ENCODE results near the gene HSD17B11.
"Not testable (repeated sequence)": the region's sequence is repeated elsewhere in the genome, so short reads cannot be mapped to it uniquely, and the experiment has no call there.

HSD17B11 gene

GRCh38 chr4:87405211-87405820, 14.3 kb upstream of the HSD17B11 start:
- no peak for DNase-seq

DNA sequence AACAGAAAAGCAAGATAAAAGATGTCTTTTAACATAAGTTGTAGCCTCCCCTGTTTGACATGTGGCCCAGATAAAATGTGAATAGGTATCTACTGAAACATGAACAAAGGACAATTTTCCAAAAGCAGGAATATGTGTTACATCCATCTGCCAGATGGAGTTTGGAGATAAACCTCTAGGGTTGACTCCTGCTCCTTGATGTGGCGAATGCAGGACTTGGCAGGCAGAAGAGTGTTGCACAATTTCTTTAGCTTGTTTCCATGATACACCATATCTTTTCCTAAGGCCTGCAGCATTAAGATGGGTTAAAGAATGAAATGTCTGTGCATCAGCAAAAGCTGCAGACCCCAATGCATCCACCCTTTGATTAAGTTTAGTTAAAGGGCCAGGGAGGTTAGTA, 12.7 kb upstream of the HSD17B11 start:
- DNase-seq, result not testable (repeated sequence)

- DNase-seq, result no peak
Measured at GRCh38 chr4:87399954-87400353, 9.0 kb upstream of the HSD17B11 start.

DNA sequence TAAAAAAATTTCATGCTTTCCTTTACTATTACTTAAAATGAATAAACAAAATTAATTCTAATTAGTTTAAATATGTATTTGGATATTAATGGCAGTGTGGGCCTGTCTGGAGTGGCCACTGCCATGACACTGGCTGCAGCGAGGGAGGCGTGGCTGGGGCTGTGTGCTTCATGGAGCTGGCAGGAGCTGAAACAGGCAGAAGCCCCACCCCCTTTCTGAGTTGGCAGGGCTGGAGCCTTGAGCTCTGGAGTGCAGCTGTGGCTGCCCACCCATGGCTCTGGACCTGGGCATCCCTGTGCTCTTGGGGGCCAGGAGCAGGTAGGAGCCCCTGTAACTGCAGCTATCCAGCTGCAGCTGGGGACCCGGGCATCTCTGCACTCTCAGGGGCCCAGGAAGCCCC, 8.2 kb upstream of the HSD17B11 start:
- DNase-seq, result no peak

DNA sequence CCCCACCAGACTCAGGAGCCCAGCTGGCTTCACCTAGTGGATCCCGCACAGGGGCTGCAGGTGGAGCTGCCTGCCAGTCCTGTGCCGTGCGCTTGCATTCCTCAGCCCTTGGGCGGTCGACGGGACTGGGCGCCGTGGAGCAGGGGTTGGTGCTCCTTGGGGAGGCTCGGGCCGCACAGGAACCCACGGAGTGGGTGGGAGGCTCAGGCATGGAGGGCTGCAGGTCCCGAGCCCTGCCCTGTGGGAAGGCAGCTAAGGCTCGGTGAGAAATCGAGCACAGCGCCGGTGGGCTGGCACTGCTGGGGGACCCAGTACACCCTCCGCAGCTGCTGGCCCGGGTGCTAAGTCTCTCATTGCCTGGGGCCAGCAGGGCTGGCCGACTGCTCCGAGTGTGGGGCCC, 4.9 kb upstream of the HSD17B11 start:
- DNase-seq, result not testable (repeated sequence)

DNA sequence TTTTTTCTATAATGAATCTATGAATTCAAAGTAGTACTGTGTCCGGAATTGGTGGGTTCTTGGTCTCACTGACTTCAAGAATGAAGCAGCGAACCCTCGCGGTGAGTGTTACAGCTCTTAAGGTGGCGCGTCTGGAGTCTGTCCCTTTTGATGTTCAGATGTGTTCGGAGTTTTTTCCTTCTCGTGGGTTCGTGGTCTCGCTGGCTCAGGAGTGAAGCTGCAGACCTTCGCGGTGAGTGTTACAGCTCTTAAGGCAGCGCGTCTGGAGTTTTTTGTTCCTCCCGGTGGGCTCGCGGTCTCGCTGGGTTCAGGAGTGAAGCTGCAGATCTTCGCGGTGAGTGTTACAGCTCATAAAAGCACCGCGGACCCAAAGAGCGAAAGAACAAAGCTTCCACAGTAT, 4.1 kb upstream of the HSD17B11 start:
- not testable (repeated sequence) for DNase-seq

DNA sequence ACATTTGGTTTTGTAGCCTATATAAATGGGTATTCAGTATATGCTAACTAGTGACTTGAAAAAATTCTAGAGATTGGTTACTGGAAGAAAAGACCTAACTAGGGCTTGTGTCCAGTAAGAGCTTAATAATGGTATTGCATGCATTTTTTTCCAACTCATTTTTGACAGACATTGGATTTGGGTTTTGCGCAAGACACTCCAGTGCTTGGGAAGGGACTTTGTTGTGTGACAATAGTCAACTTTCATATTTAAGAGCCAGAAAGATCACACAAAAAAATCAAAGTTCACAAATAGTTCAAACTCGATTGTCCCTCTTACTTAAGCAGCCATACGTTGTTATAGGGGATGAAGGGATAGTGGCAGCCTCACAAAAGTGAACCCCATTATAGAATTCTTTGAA, 1.2 kb upstream of the HSD17B11 start:
- no peak for DNase-seq

DNA sequence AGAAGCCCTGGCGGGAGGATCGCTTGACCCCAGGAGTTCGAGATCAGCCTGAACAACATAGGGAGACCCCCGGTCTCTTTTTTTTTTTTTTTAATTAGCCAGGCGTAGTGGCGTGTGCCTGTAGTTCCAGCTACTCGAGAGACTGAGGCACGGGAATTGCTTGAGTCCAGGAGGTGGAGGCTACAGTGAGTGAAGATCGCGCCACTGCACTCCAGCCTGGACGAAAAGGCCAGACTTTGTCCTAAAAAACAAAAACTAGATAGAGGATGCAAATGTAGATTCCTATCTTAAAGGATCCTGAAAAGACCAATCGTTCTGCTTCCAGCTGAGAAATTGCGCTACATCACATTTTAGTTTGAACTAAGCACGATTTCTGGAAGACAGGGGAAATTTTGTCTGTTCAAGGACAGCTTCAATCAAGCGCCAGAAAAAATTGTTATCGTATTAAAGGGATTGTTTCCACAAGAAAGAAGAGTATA, 627 bp upstream of the HSD17B11 start:
- no peak for DNase-seq

GRCh38 chr4:87390551-87390890, 467 bp downstream of the HSD17B11 start:
- peak in 1 of 2 experiments; percentile 18 for DNase-seq

GRCh38 chr4:87390055-87390454, 933 bp downstream of the HSD17B11 start:
- DNase-seq, result not testable (repeated sequence)

DNA sequence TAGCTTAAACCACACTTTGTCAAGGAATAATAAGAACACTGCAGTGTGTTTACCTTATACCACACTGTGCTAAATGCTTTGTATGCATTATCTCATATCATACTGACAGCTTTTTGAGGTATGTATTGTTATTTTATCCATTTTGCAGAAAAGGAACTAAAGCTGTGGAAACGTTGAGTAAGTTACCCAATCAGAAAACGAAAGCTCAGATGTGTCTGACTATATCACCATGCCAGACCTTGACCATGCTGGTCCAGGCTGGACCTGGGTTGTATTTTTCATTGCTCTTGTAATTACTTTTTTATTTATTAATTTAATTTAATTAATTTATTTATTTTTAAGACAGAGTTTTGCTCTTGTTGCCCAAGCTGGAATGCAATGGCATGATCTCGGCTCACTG, 2.1 kb downstream of the HSD17B11 start:
- DNase-seq, result no peak

DNA sequence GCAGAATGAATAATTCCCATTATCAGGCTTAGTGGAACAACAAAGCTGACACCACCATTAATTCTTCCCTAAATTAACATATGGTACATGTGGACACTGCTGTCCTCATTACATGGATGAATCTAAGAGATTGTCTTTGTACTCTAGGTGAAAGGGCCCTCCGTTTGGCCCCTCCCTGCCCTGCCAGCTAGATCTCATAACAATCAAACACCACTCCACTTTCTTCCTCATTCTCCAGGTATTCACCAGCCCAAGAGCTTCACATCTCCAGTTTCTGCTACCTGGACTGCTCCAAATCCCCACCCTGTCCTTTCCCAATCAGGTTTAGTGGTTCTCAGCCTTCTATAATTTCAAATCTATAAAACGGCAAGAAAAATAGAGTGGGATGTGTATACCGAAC, 3.8 kb downstream of the HSD17B11 start:
- no peak for DNase-seq

- DNase-seq, result not testable (repeated sequence)
Measured at GRCh38 chr4:87384466-87385132, 6.4 kb downstream of the HSD17B11 start.

DNA sequence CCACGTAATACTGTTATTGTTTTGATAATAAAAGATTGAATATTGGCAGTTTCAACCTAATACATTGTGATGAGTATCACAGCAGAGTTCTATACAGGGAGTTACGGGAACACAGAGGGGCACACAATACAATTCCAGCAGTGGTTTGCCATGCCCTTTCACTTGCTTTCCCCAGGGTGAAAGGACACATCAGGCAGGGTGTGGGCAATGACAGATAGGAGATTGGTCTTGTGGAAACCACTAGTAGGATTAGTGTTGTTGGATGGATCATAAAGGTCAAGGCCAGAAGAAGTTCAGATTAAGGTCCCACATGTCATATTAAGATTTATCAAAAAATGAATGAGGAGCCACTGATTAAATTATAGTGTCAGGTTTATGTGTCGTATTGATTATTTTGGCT, 8.1 kb downstream of the HSD17B11 start:
- DNase-seq, result no peak

- no peak for DNase-seq
Measured at GRCh38 chr4:87382116-87382515, 8.9 kb downstream of the HSD17B11 start.

- no peak for DNase-seq
Measured at GRCh38 chr4:87377816-87378215, 13.2 kb downstream of the HSD17B11 start.

GRCh38 chr4:87375719-87376291, 15.2 kb downstream of the HSD17B11 start:
- peak in 1 of 2 experiments; percentile 5 for DNase-seq

GRCh38 chr4:87370068-87370467, 20.9 kb downstream of the HSD17B11 start:
- DNase-seq, result no peak

GRCh38 chr4:87366521-87367162, 24.3 kb downstream of the HSD17B11 start:
- DNase-seq, result no peak

GRCh38 chr4:87365348-87365747, 25.6 kb downstream of the HSD17B11 start:
- no peak for DNase-seq

- DNase-seq, result peak in 1 of 2 experiments; percentile 0
Measured at GRCh38 chr4:87363552-87363951, 27.4 kb downstream of the HSD17B11 start.

- no peak for DNase-seq
Measured at GRCh38 chr4:87360338-87360935, 30.6 kb downstream of the HSD17B11 start.

DNA sequence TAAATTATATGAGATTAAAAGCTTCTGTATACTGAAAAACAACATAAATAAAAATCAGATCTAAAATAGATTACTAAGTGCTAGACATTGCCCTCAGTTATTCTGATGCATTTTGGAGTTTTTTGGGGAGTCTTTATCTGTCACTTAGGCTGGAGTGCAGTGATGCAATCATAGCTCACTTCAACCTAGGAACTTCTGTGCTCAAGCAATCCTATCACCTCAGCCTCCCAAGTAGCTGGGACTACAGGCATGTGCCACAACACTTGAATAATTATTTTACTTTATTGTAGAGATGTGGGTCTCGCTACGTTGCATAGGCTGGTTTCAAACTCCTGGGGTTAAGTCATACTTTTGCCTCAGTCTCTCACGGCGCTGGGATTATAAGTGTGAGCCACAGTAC, 31.7 kb downstream of the HSD17B11 start:
- DNase-seq, result no peak

All from NCI-H524 (cell line).